ENCODE results near the gene CERS2.

DNA sequence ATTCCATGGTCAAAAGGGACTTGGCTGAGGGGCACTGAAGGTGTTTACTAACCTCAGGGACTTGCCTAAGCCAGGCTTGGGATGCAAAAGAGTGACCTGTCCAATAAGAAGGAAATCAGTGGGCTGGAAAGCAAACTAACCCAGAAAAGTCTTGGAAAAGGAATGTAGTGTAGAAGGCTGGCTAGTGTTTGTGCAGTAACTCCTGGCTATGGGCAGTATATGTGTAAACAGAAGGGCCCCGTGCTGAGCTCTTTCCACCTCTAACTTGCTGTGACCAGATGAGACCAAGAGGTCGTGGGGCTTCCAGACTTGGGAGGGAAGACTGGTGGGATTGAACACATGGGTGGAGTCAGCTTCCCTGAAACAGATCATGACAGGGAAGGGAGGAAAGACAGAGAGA, 28.0 kb upstream of the CERS2 start:
- TF ChIP-seq, protein P1, sequence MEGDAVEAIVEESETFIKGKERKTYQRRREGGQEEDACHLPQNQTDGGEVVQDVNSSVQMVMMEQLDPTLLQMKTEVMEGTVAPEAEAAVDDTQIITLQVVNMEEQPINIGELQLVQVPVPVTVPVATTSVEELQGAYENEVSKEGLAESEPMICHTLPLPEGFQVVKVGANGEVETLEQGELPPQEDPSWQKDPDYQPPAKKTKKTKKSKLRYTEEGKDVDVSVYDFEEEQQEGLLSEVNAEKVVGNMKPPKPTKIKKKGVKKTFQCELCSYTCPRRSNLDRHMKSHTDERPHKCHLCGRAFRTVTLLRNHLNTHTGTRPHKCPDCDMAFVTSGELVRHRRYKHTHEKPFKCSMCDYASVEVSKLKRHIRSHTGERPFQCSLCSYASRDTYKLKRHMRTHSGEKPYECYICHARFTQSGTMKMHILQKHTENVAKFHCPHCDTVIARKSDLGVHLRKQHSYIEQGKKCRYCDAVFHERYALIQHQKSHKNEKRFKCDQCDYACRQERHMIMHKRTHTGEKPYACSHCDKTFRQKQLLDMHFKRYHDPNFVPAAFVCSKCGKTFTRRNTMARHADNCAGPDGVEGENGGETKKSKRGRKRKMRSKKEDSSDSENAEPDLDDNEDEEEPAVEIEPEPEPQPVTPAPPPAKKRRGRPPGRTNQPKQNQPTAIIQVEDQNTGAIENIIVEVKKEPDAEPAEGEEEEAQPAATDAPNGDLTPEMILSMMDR (IDR thresholded peaks at IDR 0.05) = no peak
- TF ChIP-seq POLR2A (IDR thresholded peaks at IDR 0.05) = no peak

Data from esophagus squamous epithelium (tissue), 4 donors.